GM12801 (cell line): ENCODE results near the gene SYNGR2.

Source experiments
- TF ChIP-seq, protein P1 (sequence below): IDR thresholded peaks from one replicate; pipeline ENCODE4 v1.5.1; 2011; ENCODE audit warnings: control low read depth; ENCODE audit not compliant: insufficient read length; ENCODE audit errors: extremely low read depth

SYNGR2 gene

GRCh38 chr17:78174870-78175642, 6.7 kb downstream of the SYNGR2 start:
- TF ChIP-seq, protein P1, sequence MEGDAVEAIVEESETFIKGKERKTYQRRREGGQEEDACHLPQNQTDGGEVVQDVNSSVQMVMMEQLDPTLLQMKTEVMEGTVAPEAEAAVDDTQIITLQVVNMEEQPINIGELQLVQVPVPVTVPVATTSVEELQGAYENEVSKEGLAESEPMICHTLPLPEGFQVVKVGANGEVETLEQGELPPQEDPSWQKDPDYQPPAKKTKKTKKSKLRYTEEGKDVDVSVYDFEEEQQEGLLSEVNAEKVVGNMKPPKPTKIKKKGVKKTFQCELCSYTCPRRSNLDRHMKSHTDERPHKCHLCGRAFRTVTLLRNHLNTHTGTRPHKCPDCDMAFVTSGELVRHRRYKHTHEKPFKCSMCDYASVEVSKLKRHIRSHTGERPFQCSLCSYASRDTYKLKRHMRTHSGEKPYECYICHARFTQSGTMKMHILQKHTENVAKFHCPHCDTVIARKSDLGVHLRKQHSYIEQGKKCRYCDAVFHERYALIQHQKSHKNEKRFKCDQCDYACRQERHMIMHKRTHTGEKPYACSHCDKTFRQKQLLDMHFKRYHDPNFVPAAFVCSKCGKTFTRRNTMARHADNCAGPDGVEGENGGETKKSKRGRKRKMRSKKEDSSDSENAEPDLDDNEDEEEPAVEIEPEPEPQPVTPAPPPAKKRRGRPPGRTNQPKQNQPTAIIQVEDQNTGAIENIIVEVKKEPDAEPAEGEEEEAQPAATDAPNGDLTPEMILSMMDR = no peak

DNA sequence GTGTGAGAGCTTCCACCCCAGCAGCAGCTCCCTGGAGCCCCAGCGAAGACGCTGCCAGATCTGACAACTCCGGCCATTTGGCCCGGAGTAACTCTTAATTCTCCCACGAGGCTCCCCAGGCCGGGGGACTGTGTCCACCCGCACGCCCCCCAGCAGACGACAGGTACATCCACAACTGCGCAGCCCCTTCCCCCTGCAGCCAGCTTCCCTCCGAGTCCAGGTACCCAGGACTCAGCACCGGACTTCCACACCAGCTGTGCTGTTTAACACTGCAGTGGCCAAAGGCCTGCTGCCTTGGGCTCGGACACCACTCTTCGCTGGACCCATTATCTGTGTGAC, 7.2 kb downstream of the SYNGR2 start:
- TF ChIP-seq, protein P1 = no peak

DNA sequence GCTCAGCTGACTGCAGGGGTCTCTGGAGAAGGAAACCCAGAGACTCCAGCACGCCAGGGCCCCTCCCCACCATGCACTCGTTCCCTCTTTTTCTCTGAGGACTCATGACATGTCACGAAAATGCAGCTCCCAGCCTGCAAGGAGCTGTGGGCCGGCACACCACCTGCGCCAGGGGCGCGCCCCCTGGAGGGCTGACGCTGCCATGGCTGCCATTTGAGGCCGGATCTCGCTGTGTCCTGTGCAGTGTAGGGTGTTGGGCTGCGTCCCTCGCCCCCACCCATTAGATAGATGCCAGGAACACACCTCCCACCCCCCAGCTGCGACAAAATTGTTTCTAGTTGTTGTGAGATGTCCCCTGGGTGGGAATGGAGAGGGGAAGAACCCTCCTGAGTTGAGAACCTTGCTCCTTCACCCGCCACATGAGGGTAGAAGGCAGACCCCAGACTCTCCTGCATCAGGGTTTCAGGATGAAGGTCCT, 8.2 kb downstream of the SYNGR2 start:
- TF ChIP-seq, protein P1 = peak; percentile 29

DNA sequence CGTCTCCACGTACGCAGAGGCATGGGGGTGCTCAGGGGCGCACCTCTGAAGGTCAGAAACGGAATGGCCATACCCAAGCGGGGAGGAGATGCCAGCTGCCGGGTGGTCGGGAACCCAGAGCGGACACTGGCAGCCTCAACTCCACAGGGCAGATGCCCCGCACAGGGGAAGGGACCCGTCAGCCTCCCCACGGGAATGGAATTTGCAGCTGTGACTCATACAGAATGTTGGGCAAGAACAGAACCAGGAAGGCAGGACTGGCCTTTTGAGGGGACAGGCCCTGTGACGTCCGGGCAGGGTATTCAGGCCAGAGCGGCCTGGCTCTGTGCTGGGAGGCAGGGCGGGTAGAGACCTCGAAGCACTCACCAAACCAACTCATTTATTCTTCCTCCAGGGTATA, 11.0 kb downstream of the SYNGR2 start:
- TF ChIP-seq, protein P1 = no peak

GRCh38 chr17:78180083-78180482, 11.7 kb downstream of the SYNGR2 start:
- TF ChIP-seq, protein P1 = no peak

DNA sequence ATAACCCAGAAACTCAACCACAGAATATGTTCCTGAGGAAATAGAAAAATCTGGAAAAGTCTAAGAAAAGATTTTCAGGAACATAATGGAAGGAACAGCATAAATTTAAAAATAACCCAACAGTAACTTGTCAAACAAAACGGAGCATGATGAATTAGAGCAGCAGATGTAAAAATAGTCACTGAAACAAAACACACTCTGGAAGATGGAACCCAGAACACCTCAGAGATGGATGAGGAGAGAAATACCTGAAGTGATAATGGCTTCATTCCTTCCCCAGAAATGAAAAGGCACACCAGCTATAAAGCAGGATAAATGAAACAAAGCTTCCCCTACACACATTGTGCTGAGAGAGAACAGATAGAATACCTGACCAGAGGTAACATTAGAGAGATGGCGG, 12.1 kb downstream of the SYNGR2 start:
- TF ChIP-seq, protein P1 = no peak

DNA sequence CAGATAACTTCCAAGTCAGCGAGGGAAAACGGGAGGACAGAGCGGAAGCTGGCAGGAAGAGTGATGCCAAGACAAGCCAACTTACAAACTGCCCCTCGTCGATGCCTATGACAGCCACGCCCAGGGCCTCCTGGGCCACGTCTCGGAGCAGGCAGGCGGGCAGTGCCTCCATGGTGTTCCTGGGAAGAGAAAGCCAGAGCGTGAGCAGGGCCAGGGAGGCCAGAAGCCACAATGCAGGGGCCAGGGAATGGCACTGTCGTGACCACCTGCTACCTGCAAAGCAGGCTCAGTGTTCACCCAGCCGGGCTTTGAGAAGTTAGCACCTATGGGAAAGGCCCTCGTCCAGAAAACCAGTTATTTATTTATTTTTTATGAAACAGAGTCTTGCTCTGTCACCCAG, 14.1 kb downstream of the SYNGR2 start:
- TF ChIP-seq, protein P1 = no peak

DNA sequence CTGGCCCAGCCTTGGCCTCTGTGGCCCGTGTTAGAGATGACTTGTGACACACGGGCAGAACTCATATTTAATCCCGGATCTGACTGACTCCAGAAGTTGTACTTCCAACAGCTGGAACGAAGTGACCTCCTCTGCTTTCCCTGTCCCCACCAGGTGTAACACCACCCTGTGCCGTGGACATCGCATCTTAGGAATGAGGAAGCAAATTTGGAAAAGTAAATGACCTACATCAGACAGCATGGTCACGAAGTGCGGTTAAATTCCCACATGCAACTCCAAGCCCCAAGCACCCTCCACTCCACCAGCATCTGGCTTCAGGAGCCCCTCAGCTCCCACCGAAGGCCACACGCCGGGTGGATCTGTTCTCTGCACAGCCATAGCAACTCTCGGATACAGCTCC, 15.5 kb downstream of the SYNGR2 start:
- TF ChIP-seq, protein P1 = no peak
